ENCODE results near the gene RDX.
A peak's percentile ranks its signal among the peaks of the same experiment; 100 is the strongest.
"Not testable (repeated sequence)": the region's sequence is repeated elsewhere in the genome, so short reads cannot be mapped to it uniquely, and the experiment has no call there.

RDX gene

GRCh38 chr11:110297726-110298300 is 1.4 kb upstream of the RDX start:
- no peak for TF ChIP-seq CTCF (IDR thresholded peaks at IDR 0.05)
- no peak overlapping the region for H3K4me3 ChIP-seq
- DNase-seq (ENCODE audit: low spot score): no peak
- no peak overlapping the region for H3K27ac ChIP-seq

- Histone ChIP-seq H3K27ac (peak overlapping the region; percentile 97 to 99), H3K4me3 (peak overlapping the region; percentile 98)
- no peak for DNase-seq (ENCODE audit: low spot score)
- no peak for TF ChIP-seq CTCF (IDR thresholded peaks at IDR 0.05)
Observed at GRCh38 chr11:110297076-110297725, 787 bp upstream of the RDX start.

- peak overlapping the region; percentile 97 to 99 for H3K27ac ChIP-seq
- TF ChIP-seq CTCF (IDR thresholded peaks at IDR 0.05): no peak
- peak; percentile 75 for DNase-seq (ENCODE audit: low spot score)
- H3K4me3 ChIP-seq: peak overlapping the region; percentile 98
Observed at GRCh38 chr11:110295531-110296225, 736 bp downstream of the RDX start.

- H3K27ac ChIP-seq: peak overlapping the region in 1 of 2 donors; percentile 97
- no peak for TF ChIP-seq CTCF (IDR thresholded peaks at IDR 0.05)
- H3K4me3 ChIP-seq: peak overlapping the region; percentile 98
- no peak for DNase-seq (ENCODE audit: low spot score)
Observed at GRCh38 chr11:110295086-110295485, 1.3 kb downstream of the RDX start.

- peak overlapping the region; percentile 98 for H3K4me3 ChIP-seq
- TF ChIP-seq CTCF (IDR thresholded peaks at IDR 0.05): no peak
- no peak overlapping the region for H3K27ac ChIP-seq
- no peak for DNase-seq (ENCODE audit: low spot score)
Observed at GRCh38 chr11:110294509-110294908, 1.9 kb downstream of the RDX start.

GRCh38 chr11:110293389-110293788 is 3.0 kb downstream of the RDX start:
- peak overlapping the region; percentile 98 for H3K4me3 ChIP-seq
- no peak for DNase-seq (ENCODE audit: low spot score)
- no peak for TF ChIP-seq CTCF (IDR thresholded peaks at IDR 0.05)
- H3K27ac ChIP-seq: no peak overlapping the region

- not testable (repeated sequence) for H3K27ac ChIP-seq; H3K4me3 ChIP-seq; DNase-seq (ENCODE audit: low spot score)
Observed at GRCh38 chr11:110292146-110292545, 4.3 kb downstream of the RDX start.
